Mesodermal cell (in vitro differentiated cells): ENCODE results near the gene HABP4.
"Not testable (repeated sequence)": the region's sequence is repeated elsewhere in the genome, so short reads cannot be mapped to it uniquely, and the experiment has no call there.

Source experiments
- H3K27ac ChIP-seq: 2 replicates; pipeline ENCODE4 v1.7.0; 2013; ENCODE audit warnings: mild to moderate bottlenecking, low read depth, low read length, moderate library complexity; ENCODE audit not compliant: severe bottlenecking
- H3K36me3 ChIP-seq: 2 replicates; pipeline ENCODE4 v1.7.1; 2013; ENCODE audit warnings: mild to moderate bottlenecking, low read length, moderate library complexity; ENCODE audit not compliant: control insufficient read depth, insufficient read depth
- H3K4me1 ChIP-seq: one replicate; pipeline ENCODE4 v1.7.1; 2013; ENCODE audit warnings: mild to moderate bottlenecking, low read length; ENCODE audit not compliant: insufficient read depth, control insufficient read depth, poor library complexity, severe bottlenecking
- H3K4me3 ChIP-seq: 2 replicates; pipeline ENCODE4 v1.7.0; 2013; ENCODE audit warnings: low read length, control low read depth, mild to moderate bottlenecking; ENCODE audit not compliant: insufficient read depth, poor library complexity, severe bottlenecking; ENCODE audit errors: extremely low read depth
- H3K9me3 ChIP-seq: 2 replicates; pipeline ENCODE4 v1.7.1; 2013; ENCODE audit warnings: mild to moderate bottlenecking, low read length, moderate library complexity; ENCODE audit not compliant: control insufficient read depth
- WGBS, 2 experiments: methylation state at CpG; one replicate each; pipeline ENCODE4 v1.1.5; 2013; ENCODE audit warnings: missing lambda C conversion rate in 2 of 2; ENCODE audit not compliant: insufficient coverage in 2 of 2; 5-methylcytosine and 5-hydroxymethylcytosine counted together

The HABP4 gene

DNA sequence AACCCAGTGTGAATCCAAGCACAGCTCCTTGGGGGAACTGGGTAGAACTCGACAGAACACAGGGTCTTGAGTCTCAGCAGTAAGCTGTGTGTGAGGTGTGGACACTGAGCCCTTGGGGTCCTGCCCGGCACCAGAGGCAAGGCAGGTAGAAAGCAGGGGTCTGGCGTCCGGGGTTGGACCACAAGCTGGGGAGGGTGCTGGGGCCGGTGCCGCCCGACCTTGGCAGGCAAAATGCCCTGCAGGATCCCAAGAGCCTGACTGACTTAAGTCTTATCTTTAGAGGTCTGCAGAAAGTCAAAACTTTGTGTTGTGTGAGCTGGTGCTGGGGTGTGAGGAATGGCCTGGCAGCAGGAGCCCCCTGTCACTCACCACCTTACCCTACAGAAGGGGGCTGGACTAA is 49.3 kb downstream of the HABP4 start:
- Histone ChIP-seq H3K4me1 (peaks cover 7% of the 10 kb centered on the region), H3K9me3 (no peaks in the 10 kb centered on the region), H3K4me3 (no peak overlapping the region), H3K27ac (no peak overlapping the region), H3K36me3 (peaks cover 16% of the 10 kb centered on the region)
- 89 to 99% methylated on average over 2 to 7 of the region's 7 CpGs for WGBS, 2 experiments

DNA sequence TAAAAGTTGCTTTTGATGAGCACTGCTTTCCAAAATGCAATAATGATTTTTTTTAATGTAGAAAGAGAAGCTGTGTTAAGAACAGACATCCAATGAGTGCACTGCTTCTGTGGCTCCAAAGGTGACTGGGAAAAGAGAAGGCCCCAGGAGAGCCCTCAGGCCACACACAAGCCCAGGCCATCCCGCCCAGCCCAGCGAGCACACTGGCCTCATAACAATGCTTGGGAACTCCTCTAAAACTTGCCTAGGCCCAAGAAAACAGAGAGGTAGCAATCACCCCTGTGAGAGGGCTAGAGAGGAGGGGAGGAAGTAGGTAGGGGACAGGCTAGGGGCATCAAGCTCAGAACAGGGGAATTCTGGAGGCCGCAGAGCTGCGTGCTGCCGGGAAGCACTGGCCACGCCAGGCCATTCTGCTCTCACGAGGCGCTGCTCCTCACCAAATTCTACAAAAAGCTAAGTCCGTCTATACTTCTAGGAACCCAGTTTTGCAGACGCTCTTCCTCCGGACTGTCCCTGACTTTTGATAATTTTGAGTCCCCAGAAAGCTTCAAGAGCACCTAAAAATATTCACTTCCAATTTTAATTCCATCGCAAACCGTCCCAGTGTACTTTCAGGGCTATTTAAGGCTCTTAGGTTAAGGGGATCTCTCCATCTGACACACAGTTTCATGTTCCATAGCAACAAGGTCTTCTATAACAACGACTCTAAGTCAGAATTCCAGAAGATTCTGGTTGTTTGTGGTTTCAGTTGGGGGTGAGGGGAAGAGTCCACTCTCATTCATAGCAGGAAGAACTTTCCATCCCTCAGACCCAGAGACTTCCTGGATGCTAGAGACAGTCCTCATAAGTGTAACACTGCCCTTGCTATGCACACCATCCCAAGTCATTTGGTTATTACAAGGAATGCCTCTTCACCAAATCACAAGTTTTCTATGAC is 51.0 kb downstream of the HABP4 start:
- H3K4me3 ChIP-seq, result no peak overlapping the region
- 92 to 98% methylated on average over 8 to 10 of the region's 14 CpGs for WGBS, 2 experiments
- H3K36me3 ChIP-seq, result peaks cover 8% of the 10 kb centered on the region
- no peak overlapping the region for H3K27ac ChIP-seq
- peaks cover 7% of the 10 kb centered on the region for H3K4me1 ChIP-seq
- no peaks in the 10 kb centered on the region for H3K9me3 ChIP-seq

DNA sequence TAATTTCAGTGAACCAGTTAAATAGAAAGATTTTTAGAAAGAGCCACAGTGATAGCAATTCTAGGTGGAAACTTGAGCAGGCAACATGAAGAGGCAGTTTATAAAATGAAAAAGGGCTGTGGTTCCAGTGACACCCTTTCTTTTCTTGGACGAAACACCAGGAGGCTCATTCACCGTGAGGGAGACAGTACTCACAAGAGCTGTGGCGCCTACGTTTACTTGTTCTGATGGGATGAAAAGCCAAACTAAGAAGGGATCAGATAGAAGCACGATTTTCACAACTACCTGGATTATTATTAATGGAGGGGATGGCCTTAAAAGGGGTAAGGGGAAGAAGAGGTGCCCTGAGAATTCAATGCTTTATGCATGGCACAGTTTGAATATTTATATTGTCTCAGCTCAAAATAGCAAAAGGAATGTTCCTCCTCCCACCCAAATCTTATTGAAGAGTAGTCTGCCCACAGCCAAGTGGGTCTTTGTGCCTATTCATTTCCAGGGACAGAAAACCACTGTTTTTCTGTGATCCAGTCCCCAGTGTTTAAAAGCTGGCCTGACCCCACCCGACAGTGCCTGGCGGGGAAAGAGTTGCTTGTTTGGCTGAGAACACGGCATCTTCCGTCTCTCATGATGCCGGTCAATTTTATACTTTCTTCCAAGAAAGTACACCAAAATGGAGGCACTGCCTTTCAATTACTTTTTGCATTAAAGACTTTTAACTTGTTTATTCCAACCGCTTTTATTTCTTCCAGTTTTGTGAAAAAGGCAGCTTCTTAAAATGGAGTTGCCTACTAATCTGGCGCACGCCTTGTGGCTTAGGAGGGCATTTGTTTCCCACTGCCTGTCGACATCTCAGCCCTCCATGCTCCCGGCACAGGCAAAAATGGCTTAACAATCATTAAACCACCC is 51.9 kb downstream of the HABP4 start:
- H3K4me1 ChIP-seq, result peaks cover 7% of the 10 kb centered on the region
- H3K4me3 ChIP-seq, result no peak overlapping the region
- peaks cover 13% of the 10 kb centered on the region for H3K36me3 ChIP-seq
- 93 to 96% methylated on average over 8 to 11 of the region's 15 CpGs for WGBS, 2 experiments
- H3K27ac ChIP-seq, result no peak overlapping the region
- no peaks in the 10 kb centered on the region for H3K9me3 ChIP-seq

DNA sequence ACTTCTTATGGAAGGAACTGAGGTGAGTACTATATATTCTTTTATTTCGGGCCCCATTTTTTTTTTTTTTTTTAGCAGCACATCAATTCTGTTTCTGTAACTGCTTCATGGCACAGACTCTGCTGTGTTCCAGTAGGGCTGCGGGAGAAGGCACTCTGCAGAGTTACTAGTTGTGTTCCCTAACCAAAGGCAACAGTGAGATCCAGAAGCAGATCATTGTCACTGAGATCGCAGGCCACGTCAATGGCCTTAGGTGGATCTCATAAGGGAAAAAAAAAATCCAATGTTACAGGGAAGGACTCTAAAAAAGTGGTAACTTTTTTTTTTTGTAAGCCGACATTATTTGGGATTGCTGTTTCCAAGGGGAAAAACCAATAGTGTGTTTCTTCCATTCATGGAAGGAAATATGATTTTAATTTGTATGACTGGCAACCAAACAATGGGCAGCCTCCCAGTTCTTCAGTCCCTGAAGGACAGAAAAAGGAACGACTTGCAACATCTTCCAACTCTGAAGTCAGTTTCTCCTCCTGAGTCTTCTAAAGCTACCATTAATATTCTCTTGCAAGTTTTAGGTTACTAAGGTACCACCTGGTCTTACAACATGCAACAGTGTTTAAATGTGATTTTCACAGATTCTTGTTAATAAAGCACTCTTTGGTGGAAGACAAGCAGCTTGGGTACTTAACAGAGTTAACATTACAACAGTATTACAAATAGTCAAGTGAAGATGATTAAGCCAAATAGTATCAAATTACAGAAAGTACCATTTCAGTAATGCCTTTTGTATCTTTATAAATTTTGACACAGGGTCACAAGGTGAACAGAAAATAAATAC is 52.8 kb downstream of the HABP4 start:
- no peak overlapping the region for H3K27ac ChIP-seq
- H3K4me1 ChIP-seq, result peaks cover 7% of the 10 kb centered on the region
- peaks cover 15% of the 10 kb centered on the region for H3K36me3 ChIP-seq
- WGBS, 2 experiments, result 91 to 95% methylated on average over 4 of the region's 6 CpGs
- no peaks in the 10 kb centered on the region for H3K9me3 ChIP-seq
- no peak overlapping the region for H3K4me3 ChIP-seq

DNA sequence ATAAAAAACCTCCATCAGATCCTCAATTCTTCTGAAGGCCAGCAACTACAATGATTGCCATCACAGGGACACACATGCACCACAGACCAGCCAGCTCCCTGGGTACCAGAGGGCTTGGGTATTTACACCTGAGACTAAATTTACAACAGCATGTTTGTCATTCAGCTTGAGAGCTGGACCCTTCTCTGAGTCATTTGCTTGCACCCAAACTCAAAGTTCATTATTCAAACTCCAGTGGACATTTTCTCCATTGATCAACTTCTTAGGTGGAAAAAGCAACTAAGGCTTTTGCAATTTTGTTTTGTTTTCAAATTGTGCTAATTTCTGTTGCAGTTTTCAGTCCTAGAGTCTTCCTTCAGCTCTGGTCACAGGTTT is 53.4 kb downstream of the HABP4 start:
- not testable (repeated sequence) for H3K27ac ChIP-seq, H3K4me1 ChIP-seq, H3K4me3 ChIP-seq, H3K9me3 ChIP-seq
- peaks cover 18% of the 10 kb centered on the region for H3K36me3 ChIP-seq

DNA sequence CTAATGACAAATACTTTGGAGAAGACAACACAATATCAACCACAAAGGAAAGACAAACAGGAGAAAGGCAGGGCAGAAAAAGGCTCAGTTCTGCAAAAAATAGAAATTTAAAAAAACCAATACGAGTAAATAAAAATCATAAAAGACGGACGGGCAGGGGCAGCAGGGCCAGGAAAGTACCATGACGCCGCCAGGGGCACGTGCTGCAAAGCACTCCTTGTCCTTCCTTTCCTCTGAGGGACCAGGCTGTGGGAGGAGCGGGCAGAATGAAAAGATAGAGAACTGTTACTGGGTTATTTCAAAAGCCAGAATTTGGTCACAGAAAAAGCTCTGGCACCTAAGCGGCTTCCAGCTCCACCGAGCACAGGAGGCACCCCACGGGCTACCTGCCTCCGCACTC is 53.9 kb downstream of the HABP4 start:
- no peak overlapping the region for H3K4me3 ChIP-seq
- WGBS, 2 experiments, result 95 to 97% methylated on average over 9 to 10 of the region's 11 CpGs
- H3K36me3 ChIP-seq, result peaks cover 24% of the 10 kb centered on the region
- no peak overlapping the region for H3K27ac ChIP-seq
- H3K4me1 ChIP-seq, result peaks cover 7% of the 10 kb centered on the region
- H3K9me3 ChIP-seq, result no peaks in the 10 kb centered on the region

DNA sequence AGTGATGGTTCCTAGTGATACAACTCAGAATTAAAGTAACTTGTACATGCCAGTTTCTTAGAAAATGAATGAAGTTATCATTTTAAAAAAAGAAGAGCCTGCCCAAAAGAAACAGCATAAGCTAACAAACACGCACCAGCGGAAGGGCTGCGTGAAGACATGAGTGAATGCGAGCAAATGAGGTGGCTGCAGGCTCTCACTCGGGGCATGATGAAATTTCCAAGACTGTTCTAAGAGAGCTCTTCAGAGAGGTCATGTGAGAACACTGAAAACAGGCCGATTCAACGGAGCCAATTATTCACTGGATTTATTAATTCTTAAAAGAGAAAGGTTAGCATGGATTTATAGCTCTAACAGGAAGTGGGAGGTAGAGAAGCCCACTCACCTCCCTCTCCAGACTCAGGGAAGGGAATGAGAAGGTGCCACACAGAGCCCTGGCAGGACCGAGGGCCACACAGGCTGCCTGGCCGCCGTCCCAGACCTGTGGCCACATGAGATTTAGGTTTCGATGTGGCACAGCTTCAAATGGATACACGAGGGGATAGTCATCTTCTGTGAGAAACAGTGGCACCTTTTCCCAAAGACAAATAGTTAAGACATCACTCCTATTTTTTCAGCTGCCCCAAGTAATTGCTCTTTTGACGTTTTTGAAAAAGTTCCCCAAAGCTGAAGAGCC is 55.5 kb downstream of the HABP4 start:
- WGBS, 2 experiments, result 96 to 97% methylated on average over 11 of the region's 13 CpGs
- Histone ChIP-seq H3K27ac (no peak overlapping the region), H3K4me1 (peaks cover 7% of the 10 kb centered on the region), H3K9me3 (no peaks in the 10 kb centered on the region), H3K36me3 (peaks cover 26% of the 10 kb centered on the region), H3K4me3 (no peak overlapping the region)

DNA sequence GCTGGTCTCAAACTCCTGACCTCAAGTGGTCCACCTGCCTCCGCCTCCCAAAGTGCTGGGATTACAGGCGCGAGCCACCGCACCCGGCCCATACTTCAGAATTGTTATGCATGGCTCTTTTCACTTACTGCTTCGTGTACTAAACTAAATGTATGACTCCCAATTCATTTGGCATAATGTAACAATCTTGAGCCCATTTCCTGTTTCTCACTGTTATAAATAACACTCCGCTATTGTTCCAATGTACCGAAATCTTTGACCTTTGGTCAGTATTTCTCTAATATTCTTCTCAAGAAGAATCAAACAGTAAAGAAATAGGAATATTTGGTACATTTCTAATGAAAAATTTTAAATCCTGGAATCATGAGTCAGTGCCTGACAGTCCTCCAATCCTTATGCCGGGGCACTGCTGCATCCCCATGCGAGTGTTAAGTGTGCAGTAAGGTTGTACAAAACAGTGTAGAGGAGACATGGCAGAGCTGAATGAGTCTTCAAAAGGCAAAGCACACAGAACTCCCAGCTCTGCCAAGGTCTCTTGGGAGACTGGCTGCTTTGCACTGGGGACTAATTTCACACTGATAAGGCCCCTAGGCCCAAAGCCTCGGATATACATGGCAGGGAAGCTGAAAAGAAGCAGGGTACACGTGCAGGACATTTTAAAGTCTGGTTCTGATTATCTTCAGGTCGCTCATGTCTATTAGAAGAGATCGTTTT is 58.4 kb downstream of the HABP4 start:
- Histone ChIP-seq H3K9me3 (no peaks in the 10 kb centered on the region), H3K4me3 (no peak overlapping the region), H3K36me3 (peaks cover 36% of the 10 kb centered on the region), H3K4me1 (no peaks in the 10 kb centered on the region), H3K27ac (no peak overlapping the region)
- 93 to 94% methylated on average over 12 of the region's 14 CpGs for WGBS, 2 experiments

DNA sequence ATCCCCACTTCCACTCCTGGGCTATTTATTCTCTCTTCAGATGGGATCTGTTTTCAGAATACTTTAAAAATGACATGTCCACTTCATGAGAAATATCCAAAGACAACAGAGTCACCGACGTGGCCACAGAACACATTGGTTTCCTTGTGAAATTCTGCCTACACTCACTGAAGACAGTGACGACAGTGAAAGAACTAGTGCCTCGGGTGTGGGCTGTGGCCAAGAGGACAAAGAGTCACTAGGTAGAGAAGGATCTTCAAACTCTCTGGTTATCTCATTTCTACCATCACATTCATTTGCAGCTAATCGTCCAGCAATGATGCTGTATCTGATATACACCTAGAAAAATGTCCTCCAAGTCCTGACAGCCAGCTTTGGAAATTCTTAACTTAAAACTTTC is 59.1 kb downstream of the HABP4 start:
- no peaks in the 10 kb centered on the region for H3K9me3 ChIP-seq
- 91 to 92% methylated on average over 3 to 4 of the region's 5 CpGs for WGBS, 2 experiments
- H3K36me3 ChIP-seq, result peaks cover 34% of the 10 kb centered on the region
- H3K27ac ChIP-seq, result no peak overlapping the region
- no peak overlapping the region for H3K4me3 ChIP-seq
- H3K4me1 ChIP-seq, result no peaks in the 10 kb centered on the region
